ENCODE measurements around the gene HEXIM2.

The HEXIM2 gene

DNA sequence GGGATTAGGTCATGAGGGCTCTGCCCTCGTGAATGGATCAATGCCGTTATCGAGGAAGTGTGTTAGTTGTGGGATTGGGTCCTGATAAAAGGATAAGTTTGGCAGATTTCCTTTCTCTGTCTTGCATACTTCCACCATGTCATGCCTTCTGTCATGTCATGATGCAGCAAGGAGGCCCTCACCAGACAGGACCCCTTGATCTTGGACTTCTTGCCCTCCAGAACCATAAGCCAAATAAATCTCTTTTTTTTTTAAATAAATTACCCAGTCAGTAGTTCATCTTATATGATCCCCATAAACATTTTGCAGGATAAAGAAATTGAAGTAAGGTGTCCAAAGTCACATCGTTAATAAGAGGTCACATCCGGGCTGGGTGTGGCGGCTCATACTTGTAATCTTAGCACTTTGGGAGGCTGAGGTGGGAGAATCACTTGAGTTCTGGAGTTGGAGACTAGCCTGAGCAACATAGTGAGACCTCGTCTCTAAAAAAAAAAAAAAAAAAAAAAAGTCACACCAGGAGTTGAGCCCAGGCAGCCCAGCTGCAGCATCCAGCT is 25.2 kb downstream of the HEXIM2 start (continued):
- TF ChIP-seq ZNF114 (tag by site-specific recombination; IDR thresholded peaks at IDR 0.05) (no peak), AEBP2 (tag by site-specific recombination; IDR thresholded peaks at IDR 0.05; ENCODE audit: borderline replicate concordance) (no peak), ZNF221 (tag by site-specific recombination; IDR thresholded peaks at IDR 0.05; ENCODE audit: borderline replicate concordance) (no peak), ZNF214 (tag by site-specific recombination; IDR thresholded peaks at IDR 0.05; ENCODE audit: borderline replicate concordance) (no peak), ZEB2 (tag by site-specific recombination; IDR thresholded peaks at IDR 0.05) (no peak), ZNF777 (tag by site-specific recombination; IDR thresholded peaks at IDR 0.05; ENCODE audit: borderline replicate concordance) (no peak)
- TF ChIP-seq, protein P1, sequence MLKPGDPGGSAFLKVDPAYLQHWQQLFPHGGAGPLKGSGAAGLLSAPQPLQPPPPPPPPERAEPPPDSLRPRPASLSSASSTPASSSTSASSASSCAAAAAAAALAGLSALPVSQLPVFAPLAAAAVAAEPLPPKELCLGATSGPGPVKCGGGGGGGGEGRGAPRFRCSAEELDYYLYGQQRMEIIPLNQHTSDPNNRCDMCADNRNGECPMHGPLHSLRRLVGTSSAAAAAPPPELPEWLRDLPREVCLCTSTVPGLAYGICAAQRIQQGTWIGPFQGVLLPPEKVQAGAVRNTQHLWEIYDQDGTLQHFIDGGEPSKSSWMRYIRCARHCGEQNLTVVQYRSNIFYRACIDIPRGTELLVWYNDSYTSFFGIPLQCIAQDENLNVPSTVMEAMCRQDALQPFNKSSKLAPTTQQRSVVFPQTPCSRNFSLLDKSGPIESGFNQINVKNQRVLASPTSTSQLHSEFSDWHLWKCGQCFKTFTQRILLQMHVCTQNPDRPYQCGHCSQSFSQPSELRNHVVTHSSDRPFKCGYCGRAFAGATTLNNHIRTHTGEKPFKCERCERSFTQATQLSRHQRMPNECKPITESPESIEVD (tag by site-specific recombination; IDR thresholded peaks at IDR 0.05): no peak

- Histone ChIP-seq H3K27ac (ENCODE audit: extremely low read depth, low read depth, low read length) (no peak overlapping the region), H3K9me3 (ENCODE audit: control insufficient read depth, insufficient read depth, low read depth, low read length) (no peaks in the 10 kb centered on the region), H3K4me3 (ENCODE audit: low read depth, low read length) (no peak overlapping the region), H3K36me3 (ENCODE audit: control insufficient read depth in 2 of 2, insufficient read depth in 1 of 2, low read length in 2 of 2) (no peaks in the 10 kb centered on the region), H3K4me1 (ENCODE audit: control insufficient read depth, insufficient read depth, low read length) (no peaks in the 10 kb centered on the region)
- CTCF ChIA-PET: interaction anchor here (0.5 to 2.7 kb wide), 5 partner anchors 9 to 54 kb away, joined by 3 to 18 read pairs (median 3); partner anchors contain the start of gene ACBD4
- POLR2A ChIA-PET: interaction anchor here (0.6 to 2.0 kb wide), 3 partner anchors 18 to 40 kb away, joined by 3 to 5 read pairs (median 3); partner anchors contain the start of gene HEXIM1
- TF ChIP-seq YY2 (tag by site-specific recombination; IDR thresholded peaks at IDR 0.05): no peak
- TF ChIP-seq ZNF341 (tag by site-specific recombination; IDR thresholded peaks at IDR 0.05; ENCODE audit: low read depth): no peak
- TF ChIP-seq EGR2 (tag by site-specific recombination; IDR thresholded peaks at IDR 0.05; ENCODE audit: low read depth): no peak
- TF ChIP-seq SP7 (tag by site-specific recombination; IDR thresholded peaks at IDR 0.05): no peak
- TF ChIP-seq SCRT1 (tag by site-specific recombination; IDR thresholded peaks at IDR 0.05; ENCODE audit: borderline replicate concordance): no peak
- no peak for TF ChIP-seq ZNF501 (tag by site-specific recombination; IDR thresholded peaks at IDR 0.05)
- no peak for TF ChIP-seq BCL11B (tag by site-specific recombination; IDR thresholded peaks at IDR 0.05; ENCODE audit: low read depth)
- no peak for TF ChIP-seq ZNF624 (tag by site-specific recombination; IDR thresholded peaks at IDR 0.05)
- TF ChIP-seq, protein P2, sequence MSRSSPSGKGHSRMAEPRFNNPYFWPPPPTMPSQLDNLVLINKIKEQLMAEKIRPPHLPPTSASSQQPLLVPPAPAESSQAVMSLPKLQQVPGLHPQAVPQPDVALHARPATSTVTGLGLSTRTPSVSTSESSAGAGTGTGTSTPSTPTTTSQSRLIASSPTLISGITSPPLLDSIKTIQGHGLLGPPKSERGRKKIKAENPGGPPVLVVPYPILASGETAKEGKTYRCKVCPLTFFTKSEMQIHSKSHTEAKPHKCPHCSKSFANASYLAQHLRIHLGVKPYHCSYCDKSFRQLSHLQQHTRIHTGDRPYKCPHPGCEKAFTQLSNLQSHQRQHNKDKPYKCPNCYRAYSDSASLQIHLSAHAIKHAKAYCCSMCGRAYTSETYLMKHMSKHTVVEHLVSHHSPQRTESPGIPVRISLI (tag by site-specific recombination; IDR thresholded peaks at IDR 0.05): no peak
- TF ChIP-seq ZXDB (tag by site-specific recombination; IDR thresholded peaks at IDR 0.05): no peak
- no peak for TF ChIP-seq ZNF488 (tag by site-specific recombination; IDR thresholded peaks at IDR 0.05)
- no peak for TF ChIP-seq ZNF239 (tag by site-specific recombination; IDR thresholded peaks at IDR 0.05)
- TF ChIP-seq ZNF416 (tag by site-specific recombination; IDR thresholded peaks at IDR 0.05): no peak
- TF ChIP-seq ZNF169 (tag by site-specific recombination; IDR thresholded peaks at IDR 0.05): no peak
These were observed 27.3 kb downstream of the HEXIM2 start for GRCh38 chr17:45189009-45189408.

All from HEK293 (cell line).